GM19099 (cell line): ENCODE data around the gene SMPD3.

Source experiments
- POLR2A ChIP-seq: IDR thresholded peaks from 3 replicates; pipeline ENCODE4 v1.6.1; 2011; ENCODE audit warnings: low read depth; ENCODE audit not compliant: insufficient read length; ENCODE audit errors: extremely low read depth

Gene SMPD3

GRCh38 chr16:68427649-68428303, 20.5 kb downstream of the SMPD3 start:
- no peak for TF ChIP-seq POLR2A

GRCh38 chr16:68426347-68426652, 22.0 kb downstream of the SMPD3 start:
- no peak for TF ChIP-seq POLR2A

- TF ChIP-seq POLR2A: no peak
Measured at GRCh38 chr16:68425498-68426346, 22.6 kb downstream of the SMPD3 start.

GRCh38 chr16:68423771-68424170, 24.5 kb downstream of the SMPD3 start:
- no peak for TF ChIP-seq POLR2A

- TF ChIP-seq POLR2A: no peak
Measured at GRCh38 chr16:68422396-68422960, 25.8 kb downstream of the SMPD3 start.

- TF ChIP-seq POLR2A: no peak
Measured at GRCh38 chr16:68421076-68421475, 27.2 kb downstream of the SMPD3 start.

- no peak for TF ChIP-seq POLR2A
Measured at GRCh38 chr16:68420366-68420942, 27.9 kb downstream of the SMPD3 start.

- peak; percentile 34 for TF ChIP-seq POLR2A
Measured at GRCh38 chr16:68417711-68418301, 30.5 kb downstream of the SMPD3 start.

GRCh38 chr16:68416057-68417046, 32.0 kb downstream of the SMPD3 start:
- TF ChIP-seq POLR2A: no peak

- TF ChIP-seq POLR2A: no peak
Measured at GRCh38 chr16:68414581-68414980, 33.7 kb downstream of the SMPD3 start.

- no peak for TF ChIP-seq POLR2A
Measured at GRCh38 chr16:68412061-68412460, 36.2 kb downstream of the SMPD3 start.

- TF ChIP-seq POLR2A: no peak
Measured at GRCh38 chr16:68411086-68411485, 37.2 kb downstream of the SMPD3 start.

GRCh38 chr16:68408967-68409366, 39.3 kb downstream of the SMPD3 start:
- no peak for TF ChIP-seq POLR2A

- no peak for TF ChIP-seq POLR2A
Measured at GRCh38 chr16:68408428-68408827, 39.9 kb downstream of the SMPD3 start.
